IgD-negative memory B cell (primary cell): ENCODE measurements around the gene GON7. TPM values are rescaled to one million over a fixed set of nuclear protein-coding genes. Genes with fewer than 3 reads are reported as not detected.

Experiments
- H3K27ac Mint-ChIP-seq, 3 donors: one replicate each; pipeline ENCODE4 v1.8.0; 2020 to 2022; ENCODE audit warnings: mild to moderate bottlenecking in 3 of 3, mixed read lengths in 3 of 3, moderate library complexity in 1 of 3
- H3K27me3 Mint-ChIP-seq: one replicate; pipeline ENCODE4 v1.8.0; 2021; ENCODE audit warnings: mixed read lengths
- H3K36me3 Mint-ChIP-seq: one replicate; pipeline ENCODE4 v1.8.0; 2020; ENCODE audit warnings: mild to moderate bottlenecking, mixed read lengths
- H3K4me1 Mint-ChIP-seq, 3 donors: one replicate each; pipeline ENCODE4 v1.8.0; 2020 to 2022; ENCODE audit warnings: mixed read lengths in 3 of 3, mild to moderate bottlenecking in 1 of 3
- H3K4me3 Mint-ChIP-seq, 4 donors: one replicate each; pipeline ENCODE4 v1.8.0; 2020 to 2022; ENCODE audit warnings: mild to moderate bottlenecking in 4 of 4, mixed read lengths in 4 of 4, moderate library complexity in 3 of 4
- H3K9me3 Mint-ChIP-seq, 3 donors: one replicate each; pipeline ENCODE4 v1.8.0; 2020 to 2021; ENCODE audit warnings: mixed read lengths in 3 of 3, mild to moderate bottlenecking in 1 of 3
- polyA plus RNA-seq: library from polyadenylated mRNA; unstranded; fragments of 300-500 nt; fragmentation: Illumina TruSeq; gene quantifications from one replicate; pipeline ENCODE4 v1.2.3, GENCODE V29; 2021

The GON7 gene
- polyA plus RNA-seq, 1 donor from 2014 or later = 31.5 TPM

DNA sequence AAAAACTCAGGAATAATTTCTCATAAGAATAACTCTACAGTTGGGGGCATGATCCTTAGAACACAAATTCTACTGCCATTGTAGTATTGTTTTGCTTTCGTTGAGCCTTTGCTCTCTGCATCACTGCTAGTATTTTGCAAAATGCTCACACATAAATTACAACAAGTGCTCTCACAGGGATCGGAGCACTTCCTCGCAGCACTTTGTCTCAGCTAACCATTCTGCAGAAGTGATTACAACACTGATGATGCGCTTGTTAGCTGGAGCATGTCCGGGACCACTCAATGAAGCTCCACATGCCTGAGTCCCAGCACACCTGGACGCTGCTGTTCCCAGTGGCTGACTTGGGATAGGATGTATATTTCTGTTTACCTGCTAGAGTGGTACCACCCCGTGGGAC, 53.7 kb downstream of the GON7 start:
- H3K27ac Mint-ChIP-seq = no peak overlapping the region
- peaks cover 0 to 2% (median 1%) of the 10 kb centered on the region in 3 donors for H3K4me1 Mint-ChIP-seq
- H3K9me3 Mint-ChIP-seq = no peaks in the 10 kb centered on the region
- no peak overlapping the region for H3K4me3 Mint-ChIP-seq
- peaks cover 3% of the 10 kb centered on the region for H3K27me3 Mint-ChIP-seq
- no peaks in the 10 kb centered on the region for H3K36me3 Mint-ChIP-seq

Other genes with a start within 250 kb of the GON7 start
- gene ITPK1, start 91.1 kb downstream of the GON7 start, polyA plus RNA-seq = 43.1 TPM
- gene MOAP1, start 22.2 kb downstream of the GON7 start, polyA plus RNA-seq = 53.8 TPM
- gene LYSET, start 21.7 kb downstream of the GON7 start, polyA plus RNA-seq = 28.8 TPM
- gene UBR7, start 191 bp upstream of the GON7 start, polyA plus RNA-seq = 39.2 TPM
- 16.1 TPM for gene BTBD7, start 126.0 kb upstream of the GON7 start, polyA plus RNA-seq
- not detected for gene COX8C, start 140.1 kb upstream of the GON7 start, polyA plus RNA-seq
- gene UNC79, start 223.9 kb upstream of the GON7 start, polyA plus RNA-seq = not detected